Measurements from ENCODE around the gene KLK10.

DNA sequence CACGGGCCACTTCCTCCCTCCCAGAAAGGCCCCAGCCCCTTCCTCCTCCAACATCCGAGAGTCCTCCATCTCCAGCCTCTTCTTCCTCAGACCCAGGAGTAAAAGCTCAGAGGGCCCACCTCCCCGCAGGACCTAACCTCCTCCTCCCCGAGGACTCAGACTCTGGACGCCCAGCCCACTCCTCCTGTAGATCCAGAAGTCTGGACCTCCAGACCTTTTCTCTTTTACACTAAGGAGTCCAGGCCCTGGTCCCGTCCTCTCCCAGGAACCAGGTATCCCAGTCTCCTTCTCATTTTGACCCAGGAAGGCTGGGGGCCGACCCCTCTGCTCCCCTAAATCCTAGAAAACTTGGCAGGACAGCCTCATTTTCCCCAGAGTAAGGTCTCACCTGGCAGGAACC lies 16.2 kb downstream of the KLK10 start:
- TF ChIP-seq POLR2A (IDR thresholded peaks at IDR 0.05; ENCODE audit: low read length), result no peak
- TF ChIP-seq GATA1 (IDR thresholded peaks at IDR 0.05; ENCODE audit: low read depth, low read length), result no peak
